ACC112 (cell line): Measurements from ENCODE around the gene NACAD.

Experiments
- H2AFZ ChIP-seq: fragments of 200-600 bp; sonication (generic); one replicate; pipeline ENCODE4 v1.6.0; 2017; ENCODE audit warnings: antibody characterized with exemption, low read length; ENCODE audit not compliant: unreplicated experiment
- H3K27ac ChIP-seq: fragments of 200-600 bp; sonication (generic); 2 replicates; pipeline ENCODE4 v1.5.1; 2014; ENCODE audit warnings: low read depth, mild to moderate bottlenecking, antibody characterized with exemption, low read length, moderate library complexity
- H3K27me3 ChIP-seq: fragments of 200-600 bp; sonication (generic); 2 replicates; pipeline ENCODE4 v1.6.1; 2014; ENCODE audit warnings: mild to moderate bottlenecking, antibody characterized with exemption, low read length, moderate library complexity, mixed read lengths; ENCODE audit not compliant: insufficient read depth
- H3K36me3 ChIP-seq: fragments of 200-600 bp; sonication (generic); 2 replicates; pipeline ENCODE4 v1.6.1; 2016; ENCODE audit warnings: mild to moderate bottlenecking, antibody characterized with exemption, low read length, moderate library complexity, mixed read lengths; ENCODE audit not compliant: insufficient read depth
- H3K4me1 ChIP-seq: fragments of 200-600 bp; sonication (generic); one replicate; pipeline ENCODE4 v1.6.1; 2016; ENCODE audit warnings: low read length, mixed read lengths; ENCODE audit not compliant: insufficient read depth, unreplicated experiment, control insufficient read depth
- H3K4me3 ChIP-seq: fragments of 200-600 bp; sonication (generic); 2 replicates; pipeline ENCODE4 v1.5.1; 2014; ENCODE audit warnings: mild to moderate bottlenecking, low read depth, low read length
- H3K79me2 ChIP-seq: fragments of 200-600 bp; sonication (generic); one replicate; pipeline ENCODE4 v1.6.0; 2016; ENCODE audit warnings: low read length; ENCODE audit not compliant: control insufficient read depth, unreplicated experiment, insufficient read depth

The NACAD gene

GRCh38 chr7:45088821-45089340, at the start of gene NACAD:
TSS of gene NACAD (minus strand) at chr7:45088969. CDS start at chr7:45088894, 75 bp downstream.
- peak within 1 kb of the TSS; percentile 75 for H3K4me3 ChIP-seq
- no peak within 1 kb of the TSS for H3K27ac ChIP-seq
- peak within 1 kb of the TSS; percentile 55 for H2AFZ ChIP-seq
- H3K36me3 ChIP-seq, result no peaks in the 10 kb centered on the region
- no peaks in the 10 kb centered on the region for H3K4me1 ChIP-seq
- H3K79me2 ChIP-seq, result no peaks in the 10 kb centered on the region
- peaks cover 9% of the 10 kb centered on the region; the same call in 1 of the 2 replicates for H3K27me3 ChIP-seq

GRCh38 chr7:45136106-45137060, 47.6 kb upstream of the NACAD start:
- H2AFZ ChIP-seq, result no peak overlapping the region
- no peaks in the 10 kb centered on the region for H3K79me2 ChIP-seq
- H3K4me1 ChIP-seq, result no peaks in the 10 kb centered on the region
- no peaks in the 10 kb centered on the region for H3K27me3 ChIP-seq
- no peaks in the 10 kb centered on the region for H3K36me3 ChIP-seq
- no peak overlapping the region for H3K27ac ChIP-seq
- no peak overlapping the region for H3K4me3 ChIP-seq

- no peak overlapping the region for H2AFZ ChIP-seq
- H3K4me1 ChIP-seq, result no peaks in the 10 kb centered on the region
- H3K4me3 ChIP-seq, result no peak overlapping the region
- H3K79me2 ChIP-seq, result no peaks in the 10 kb centered on the region
- H3K36me3 ChIP-seq, result no peaks in the 10 kb centered on the region
- H3K27me3 ChIP-seq, result no peaks in the 10 kb centered on the region
- H3K27ac ChIP-seq, result no peak overlapping the region
Observed at GRCh38 chr7:45133877-45134276, 45.1 kb upstream of the NACAD start.

- no peak overlapping the region for H2AFZ ChIP-seq
- no peaks in the 10 kb centered on the region for H3K4me1 ChIP-seq
- no peaks in the 10 kb centered on the region for H3K27me3 ChIP-seq
- no peak overlapping the region for H3K4me3 ChIP-seq
- H3K79me2 ChIP-seq, result no peaks in the 10 kb centered on the region
- H3K27ac ChIP-seq, result no peak overlapping the region
- no peaks in the 10 kb centered on the region for H3K36me3 ChIP-seq
Observed at GRCh38 chr7:45133352-45133751, 44.6 kb upstream of the NACAD start.

- Histone ChIP-seq H3K27me3 (no peaks in the 10 kb centered on the region), H2AFZ (no peak overlapping the region), H3K27ac (no peak overlapping the region), H3K4me3 (no peak overlapping the region), H3K36me3 (no peaks in the 10 kb centered on the region), H3K4me1 (no peaks in the 10 kb centered on the region), H3K79me2 (no peaks in the 10 kb centered on the region)
Observed at GRCh38 chr7:45132708-45133320, 44.0 kb upstream of the NACAD start.

- Histone ChIP-seq H3K36me3 (no peaks in the 10 kb centered on the region), H3K79me2 (no peaks in the 10 kb centered on the region), H3K4me1 (no peaks in the 10 kb centered on the region), H3K27me3 (no peaks in the 10 kb centered on the region), H3K27ac (no peak overlapping the region), H3K4me3 (no peak overlapping the region), H2AFZ (no peak overlapping the region)
Observed at GRCh38 chr7:45131891-45132290, 43.1 kb upstream of the NACAD start.

- Histone ChIP-seq H3K27ac (no peak overlapping the region), H3K4me1 (no peaks in the 10 kb centered on the region), H3K27me3 (no peaks in the 10 kb centered on the region), H3K79me2 (no peaks in the 10 kb centered on the region), H3K36me3 (no peaks in the 10 kb centered on the region), H2AFZ (no peak overlapping the region), H3K4me3 (no peak overlapping the region)
Observed at GRCh38 chr7:45130910-45131309, 42.1 kb upstream of the NACAD start.

GRCh38 chr7:45129906-45130305, 41.1 kb upstream of the NACAD start:
- Histone ChIP-seq H3K79me2 (no peaks in the 10 kb centered on the region), H3K27me3 (no peaks in the 10 kb centered on the region), H3K36me3 (no peaks in the 10 kb centered on the region), H3K4me1 (no peaks in the 10 kb centered on the region), H3K4me3 (no peak overlapping the region), H3K27ac (no peak overlapping the region), H2AFZ (no peak overlapping the region)

GRCh38 chr7:45129181-45129800, 40.5 kb upstream of the NACAD start:
- H3K27me3 ChIP-seq, result no peaks in the 10 kb centered on the region
- H3K4me1 ChIP-seq, result no peaks in the 10 kb centered on the region
- no peak overlapping the region for H3K4me3 ChIP-seq
- H3K79me2 ChIP-seq, result no peaks in the 10 kb centered on the region
- H3K36me3 ChIP-seq, result no peaks in the 10 kb centered on the region
- H3K27ac ChIP-seq, result no peak overlapping the region
- H2AFZ ChIP-seq, result no peak overlapping the region

- H3K4me3 ChIP-seq, result no peak overlapping the region
- no peaks in the 10 kb centered on the region for H3K4me1 ChIP-seq
- H2AFZ ChIP-seq, result no peak overlapping the region
- no peaks in the 10 kb centered on the region for H3K79me2 ChIP-seq
- H3K36me3 ChIP-seq, result no peaks in the 10 kb centered on the region
- H3K27ac ChIP-seq, result no peak overlapping the region
- H3K27me3 ChIP-seq, result no peaks in the 10 kb centered on the region
Observed at GRCh38 chr7:45126920-45127319, 38.2 kb upstream of the NACAD start.
